ENCODE measurements around the gene RYR2.

DNA sequence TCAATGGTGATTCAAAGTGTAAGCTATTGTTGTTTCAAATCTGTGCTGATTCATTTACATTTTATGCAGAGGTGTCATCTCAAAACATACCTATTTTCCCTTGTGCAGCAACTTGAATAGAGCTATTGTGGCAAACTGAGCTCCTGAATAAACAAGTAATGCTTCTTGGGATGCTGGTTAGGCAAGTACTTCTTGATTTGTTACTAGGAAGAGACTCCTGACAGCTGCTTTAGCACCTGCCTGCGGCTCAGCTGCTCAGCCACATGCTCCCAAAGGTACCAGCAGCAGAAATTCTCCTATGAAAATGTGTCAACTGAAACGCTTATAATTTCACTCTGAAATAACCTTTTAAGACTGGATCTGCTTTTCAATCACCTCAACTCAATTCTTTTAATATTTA, 352.3 kb downstream of the RYR2 start:
- TF ChIP-seq EZH2 (IDR thresholded peaks at IDR 0.05; ENCODE audit: insufficient read depth, poor library complexity, severe bottlenecking), result no peak
- no peak for TF ChIP-seq EZH2phosphoT487 (IDR thresholded peaks at IDR 0.05; ENCODE audit: insufficient read depth, low read depth)
